H1 (cell line): ENCODE data around the gene COL4A1. TPM values are rescaled to one million over a fixed set of nuclear protein-coding genes. Genes with fewer than 3 reads are reported as not detected.

ENCODE experiments used
- CTCF ChIA-PET: fragments of 300-600 bp; sonication (Branson Sonifier 250); formaldehyde crosslinking; loops from one replicate; lab custom pipeline; 2021; ENCODE audit not compliant: partially characterized antibody; lab: Charles Lee
- POLR2A ChIA-PET: fragments of 300-600 bp; sonication (Branson Sonifier 250); formaldehyde crosslinking; loops from one replicate; lab custom pipeline; 2021; ENCODE audit warnings: inconsistent platforms; ENCODE audit not compliant: partially characterized antibody; lab: Charles Lee
- DNase-seq, 2 experiments: peaks; one replicate each; pipeline versions ENCODE4 v3.0.0 to v3.0.0-alpha.2; 2010 to 2022; ENCODE audit warnings: low spot score in 2 of 2, low read depth in 1 of 2, mixed read lengths in 1 of 2
- FAIRE-seq: peaks from 2 replicates; lab custom pipeline; 2011; peaks lifted over from hg19 to GRCh38; lab: Jason Lieb, UNC
- H2AFZ ChIP-seq: 2 replicates; pipeline ENCODE4 v1.8.1; 2012; ENCODE audit warnings: low read length, inconsistent platforms
- H2AK5ac ChIP-seq: 2 replicates; pipeline ENCODE4 v1.6.1; 2013; ENCODE audit warnings: low read depth, low read length
- H2BK120ac ChIP-seq: replicated peaks from 2 replicates; pipeline ENCODE3; 2013; ENCODE audit warnings: low read depth, low read length, inconsistent platforms
- H2BK12ac ChIP-seq: 2 replicates; pipeline ENCODE4 v1.6.1; 2013; ENCODE audit warnings: low read depth, low read length
- H2BK15ac ChIP-seq: 2 replicates; pipeline ENCODE4 v1.6.1; 2013; ENCODE audit warnings: low read length
- H2BK20ac ChIP-seq: 2 replicates; pipeline ENCODE4 v1.6.1; 2013; ENCODE audit warnings: low read length
- H2BK5ac ChIP-seq: 2 replicates; pipeline ENCODE4 v1.6.1; 2013; ENCODE audit warnings: low read depth, low read length
- H3K14ac ChIP-seq: 2 replicates; pipeline ENCODE4 v1.6.1; 2013; ENCODE audit warnings: inconsistent platforms; ENCODE audit not compliant: insufficient read length
- H3K18ac ChIP-seq: 2 replicates; pipeline ENCODE4 v1.6.1; 2013; ENCODE audit warnings: low read length; ENCODE audit errors: extremely low read depth
- H3K23ac ChIP-seq: 2 replicates; pipeline ENCODE4 v1.6.1; 2013; ENCODE audit warnings: inconsistent platforms; ENCODE audit not compliant: insufficient read length
- H3K23me2 ChIP-seq: 2 replicates; pipeline ENCODE4 v1.6.1; 2013; ENCODE audit warnings: low read depth, low read length
- H3K27ac ChIP-seq: 2 replicates; pipeline ENCODE4 v1.6.1; 2011; ENCODE audit warnings: low read depth, low read length, inconsistent platforms
- H3K27me3 ChIP-seq, 4 experiments: replicated peaks in 1 of 4; 1 replicate in 1 of 4; 2 replicates in 3 of 4; pipeline versions ENCODE4 v1.6.1 to v1.8.1; 2011 to 2013; ENCODE audit warnings: low read length in 3 of 4, mild to moderate bottlenecking in 3 of 4, inconsistent platforms in 2 of 4, mixed read lengths in 2 of 4, moderate library complexity in 1 of 4; ENCODE audit not compliant: control insufficient read depth in 3 of 4, insufficient read depth in 3 of 4; ENCODE audit errors: extremely low read depth in 1 of 4
- H3K36me3 ChIP-seq, 4 experiments: 2 replicates each; pipeline versions ENCODE4 v1.6.1 to v1.8.1; 2011 to 2013; ENCODE audit warnings: mild to moderate bottlenecking in 4 of 4, low read length in 3 of 4, moderate library complexity in 2 of 4, control low read depth in 1 of 4, inconsistent platforms in 1 of 4; ENCODE audit not compliant: insufficient read depth in 4 of 4, control insufficient read depth in 2 of 4
- H3K4ac ChIP-seq: replicated peaks from 2 replicates; pipeline ENCODE3; 2013; ENCODE audit warnings: low read length, low read depth, mixed read lengths, inconsistent platforms; ENCODE audit not compliant: insufficient read length
- H3K4me1 ChIP-seq, 4 experiments: replicated peaks in 1 of 4; 1 replicate in 1 of 4; 2 replicates in 3 of 4; pipeline versions ENCODE4 v1.6.1 to v1.8.1; 2011 to 2013; ENCODE audit warnings: low read length in 3 of 4, inconsistent platforms in 2 of 4, mixed read lengths in 1 of 4; ENCODE audit not compliant: insufficient read depth in 4 of 4, control insufficient read depth in 3 of 4
- H3K4me2 ChIP-seq, 2 experiments: 2 replicates each; pipeline versions ENCODE4 v1.6.1 to v1.8.1; 2011 to 2013; ENCODE audit warnings: low read depth in 2 of 2, low read length in 2 of 2, control low read depth in 1 of 2, inconsistent platforms in 1 of 2, mild to moderate bottlenecking in 1 of 2; ENCODE audit not compliant: insufficient read depth in 1 of 2
- H3K4me3 ChIP-seq, 4 experiments: fragments of 200-600, 300-600 bp in 1 of 4; sonication (generic), shearing (Covaris generic), sonication (Bioruptor Twin) in 1 of 4; 2 replicates each; pipeline versions ENCODE4 v1.5.1 to v1.8.1; 2011 to 2016; ENCODE audit warnings: low read length in 4 of 4, low read depth in 3 of 4, control low read depth in 2 of 4, inconsistent platforms in 2 of 4, mild to moderate bottlenecking in 2 of 4, mixed read lengths in 1 of 4, moderate library complexity in 1 of 4; ENCODE audit not compliant: insufficient read depth in 2 of 4; ENCODE audit errors: extremely low read depth in 1 of 4
- H3K56ac ChIP-seq: replicated peaks from 2 replicates; pipeline ENCODE3; 2013; ENCODE audit warnings: low read depth, mild to moderate bottlenecking, mixed read lengths, low read length, inconsistent platforms; ENCODE audit not compliant: insufficient read length
- H3K79me1 ChIP-seq: 2 replicates; pipeline ENCODE4 v1.6.1; 2013; ENCODE audit warnings: low read depth, low read length, control low read depth
- H3K79me2 ChIP-seq, 2 experiments: 2 replicates each; pipeline versions ENCODE4 v1.6.1 to v1.8.1; 2012 to 2013; ENCODE audit warnings: low read length in 2 of 2, mild to moderate bottlenecking in 2 of 2, inconsistent platforms in 1 of 2; ENCODE audit not compliant: insufficient read depth in 2 of 2, control insufficient read depth in 1 of 2
- H3K9ac ChIP-seq, 4 experiments: replicated peaks in 1 of 4; 1 replicate in 1 of 4; 2 replicates in 3 of 4; pipeline versions ENCODE4 v1.6.1 to v1.8.1; 2011 to 2013; ENCODE audit warnings: low read depth in 3 of 4, low read length in 3 of 4, control low read depth in 2 of 4, mild to moderate bottlenecking in 2 of 4, moderate library complexity in 2 of 4, inconsistent platforms in 1 of 4; ENCODE audit errors: extremely low read depth in 1 of 4
- H3K9me3 ChIP-seq, 2 experiments: 2 replicates each; pipeline versions ENCODE4 v1.6.1 to v1.8.1; 2012 to 2013; ENCODE audit warnings: mild to moderate bottlenecking in 2 of 2, moderate library complexity in 2 of 2, control low read depth in 1 of 2, inconsistent platforms in 1 of 2, low read depth in 1 of 2, low read length in 1 of 2, mixed read lengths in 1 of 2; ENCODE audit not compliant: insufficient read depth in 2 of 2
- H4K20me1 ChIP-seq, 2 experiments: replicated peaks in 1 of 2; 2 replicates each; pipeline versions ENCODE3 to v1.8.1; 2011 to 2013; ENCODE audit warnings: inconsistent platforms in 2 of 2, low read length in 2 of 2, mild to moderate bottlenecking in 1 of 2; ENCODE audit not compliant: insufficient read depth in 2 of 2, control insufficient read depth in 1 of 2
- H4K5ac ChIP-seq: 2 replicates; pipeline ENCODE4 v1.6.1; 2013; ENCODE audit warnings: low read length, low read depth, mixed read lengths, inconsistent platforms; ENCODE audit not compliant: insufficient read length
- H4K8ac ChIP-seq: 2 replicates; pipeline ENCODE4 v1.8.0; 2013; ENCODE audit warnings: mild to moderate bottlenecking, moderate library complexity, low read length, inconsistent platforms; ENCODE audit not compliant: insufficient read depth; ENCODE audit errors: extremely low read depth
- H4K91ac ChIP-seq: replicated peaks from 2 replicates; pipeline ENCODE3; 2013; ENCODE audit warnings: low read length, mixed read lengths, inconsistent platforms; ENCODE audit not compliant: insufficient read length
- NRF1 ChIP-seq: IDR thresholded peaks from 2 replicates; pipeline ENCODE4 v1.6.1; 2011; ENCODE audit warnings: mild to moderate bottlenecking, low read depth, low read length, improper control_type of control experiment
- POLR2A ChIP-seq, 2 experiments: IDR thresholded peaks; 1 replicate in 1 of 2; 2 replicates in 1 of 2; pipeline ENCODE4 v1.6.1; 2011; ENCODE audit warnings: low read depth in 2 of 2, low read length in 2 of 2, mild to moderate bottlenecking in 2 of 2; ENCODE audit errors: control extremely low read depth in 1 of 2
- RAD21 ChIP-seq, 2 experiments: IDR thresholded peaks in 1 of 2; conservative IDR thresholded peaks in 1 of 2; 2 replicates each; pipeline ENCODE4 v1.6.1; 2011; ENCODE audit warnings: low read depth in 2 of 2, low read length in 2 of 2, improper control_type of control experiment in 1 of 2, inconsistent platforms in 1 of 2, mild to moderate bottlenecking in 1 of 2, moderate library complexity in 1 of 2
- TCF12 ChIP-seq: IDR thresholded peaks from 2 replicates; pipeline ENCODE4 v1.6.1; 2011; ENCODE audit warnings: low read depth, mild to moderate bottlenecking, low read length
- ZNF274 ChIP-seq: IDR thresholded peaks from 2 replicates; pipeline ENCODE4 v1.7.0; 2012; ENCODE audit warnings: low read length, borderline replicate concordance; ENCODE audit errors: extremely low read depth
- WGBS, 2 experiments: shearing (Covaris generic) in 1 of 2; methylation state at CpG; one replicate each; pipeline versions ENCODE4 v1.1.6 to v1.1.7; 2013 to 2015; ENCODE audit warnings: low lambda C conversion rate in 2 of 2, mixed read lengths in 2 of 2, inconsistent platforms in 1 of 2, low coverage in 1 of 2, missing lambda C conversion rate in 1 of 2; ENCODE audit not compliant: insufficient replicate concordance in 2 of 2, insufficient coverage in 1 of 2, insufficient read length in 1 of 2; ENCODE audit errors: extremely low coverage in 1 of 2, missing lambda C conversion rate in 1 of 2; 5-methylcytosine and 5-hydroxymethylcytosine counted together
- polyA plus RNA-seq, 7 experiments: library from polyadenylated mRNA; depleted of rRNA in 3 of 7; stranded (reverse) in 5 of 7; unstranded in 2 of 7; fragments of >200 nt in 5 of 7; fragments of 200-250 nt in 2 of 7; gene quantifications; 1 replicate in 5 of 7; 2 replicates in 1 of 7; 4 replicates in 1 of 7; pipeline versions ENCODE4 v1.2.1 to v1.2.3, GENCODE V29; 2011 to 2013; ENCODE audit warnings: missing spikeins in 2 of 7, mixed read lengths in 2 of 7
- total RNA-seq: library from RNA; stranded (reverse); fragmentation: NEBNext Ultra II Directional; extraction: Animal tissue kit (Norgen Biotek cat#: 25700); gene quantifications from 2 replicates; pipeline ENCODE4 v1.2.1, GENCODE V29; 2021

COL4A1 gene
- total and polyA plus RNA-seq, 2 of the 8 experiments (the other 6 are each of a cell fraction or from before 2014, with no cell fraction given): 30.7 to 82.0 TPM

GRCh38 chr13:110194451-110194850, 112.5 kb downstream of the COL4A1 start:
- Histone ChIP-seq H3K36me3 (peaks cover 0 to 11% (median 0%) of the 10 kb centered on the region in 4 experiments; a peak in 3 of 8 replicates), H3K27ac (no peak overlapping the region)
- CTCF ChIA-PET: interaction anchor here (0.6 kb wide), 1 partner anchor 372 kb away, joined by 3 read pairs; no protein-coding TSS in a partner anchor

More at GRCh38 chr13:110194451-110194850, 112.5 kb downstream of the COL4A1 start:
- H3K56ac ChIP-seq: no peak overlapping the region
- H3K79me2 ChIP-seq: no peaks in the 10 kb centered on the region
- H3K14ac ChIP-seq: no peak overlapping the region
- no peak overlapping the region for H4K5ac ChIP-seq
- no peaks in the 10 kb centered on the region for H3K79me1 ChIP-seq
- H4K20me1 ChIP-seq: no peaks in the 10 kb centered on the region
- H3K4me3 ChIP-seq: no peak overlapping the region
- H2BK5ac ChIP-seq: no peak overlapping the region
- H3K9me3 ChIP-seq: no peaks in the 10 kb centered on the region
- POLR2A ChIA-PET: interaction anchor here (0.6 kb wide), 1 partner anchor 710 kb away, joined by 3 read pairs; no protein-coding TSS in a partner anchor
- no peak overlapping the region for H4K91ac ChIP-seq
- no peak overlapping the region for H2AK5ac ChIP-seq
- H3K18ac ChIP-seq: no peak overlapping the region
- no peaks in the 10 kb centered on the region for H3K23me2 ChIP-seq
- H3K27me3 ChIP-seq: no peaks in the 10 kb centered on the region
- 90% methylated on average over 8 of the region's 8 CpGs; no CpG with 5 or more reads in 1 of the 2 experiments for whole genome bisulfite sequencing, 2 experiments
- H2BK15ac ChIP-seq: no peak overlapping the region
- no peak overlapping the region for H4K8ac ChIP-seq
- no peak overlapping the region for H2BK120ac ChIP-seq
- FAIRE-seq (no peak), DNase-seq (no peak)
- H2BK20ac ChIP-seq: no peak overlapping the region
- H3K4me1 ChIP-seq: no peaks in the 10 kb centered on the region
- no peak overlapping the region for H3K9ac ChIP-seq
- no peak overlapping the region for H3K4ac ChIP-seq
- H2BK12ac ChIP-seq: no peak overlapping the region
- no peak overlapping the region for H3K4me2 ChIP-seq
- H2AFZ ChIP-seq: no peak overlapping the region
- TF ChIP-seq NRF1 (no peak), RAD21 (IDR thresholded peaks at IDR 0.05 in 1 of 2, conservative IDR thresholded peaks at IDR 0.05 in 1 of 2; ENCODE audit: low read depth in 2 of 2, low read length in 2 of 2) (no peak), TCF12 (no peak), POLR2A (IDR thresholded peaks at IDR 0.05; ENCODE audit: control extremely low read depth in 1 of 2, low read depth in 2 of 2, low read length in 2 of 2) (no peak), ZNF274 (no peak)
- no peak overlapping the region for H3K23ac ChIP-seq
